K562 (cell line): Measurements from ENCODE around the gene HIPK2. TPM values are rescaled to one million over a fixed set of nuclear protein-coding genes. Genes with fewer than 3 reads are reported as not detected.

Experiments used
- ATAC-seq: fragments of 200-7000 bp; cut with Tn5 transposase; 3 replicates; pipeline ENCODE4 v1.9.1; 2020; ENCODE audit warnings: moderate library complexity
- BruUV-seq: library from RNA; stranded (reverse); fragments of 400-500 nt; replicated peaks from 2 replicates; lab custom pipeline; 2021; lab: Mats Ljungman, UMichigan
- CTCF ChIA-PET: fragments of 300-600 bp; formaldehyde crosslinking; extraction: SDS; loops from one replicate; lab custom pipeline; 2021; ENCODE audit warnings: low intra/inter-chr PET ratio; lab: Yijun Ruan, JAX
- POLR2A ChIA-PET: fragments of 300-600, 350-650 bp; sonication (Branson Sonifier 250); formaldehyde crosslinking; extraction: SDS; loops from one replicate; lab custom pipeline; 2021; ENCODE audit warnings: antibody characterized with exemption, inconsistent platforms; lab: Yijun Ruan, JAX
- DNase-seq, 4 experiments: peaks; one replicate each; pipeline versions ENCODE4 v3.0.0 to v3.0.0-alpha.2; 2011 to 2018; ENCODE audit warnings: low spot score in 3 of 4, mixed read lengths in 3 of 4; ENCODE audit errors: extremely low read depth in 1 of 4
- FAIRE-seq: peaks from 2 replicates; lab custom pipeline; 2011; peaks lifted over from hg19 to GRCh38; lab: Jason Lieb, UNC
- H2AFZ ChIP-seq: 2 replicates; pipeline ENCODE4 v1.6.0; 2011; ENCODE audit warnings: low read depth, low read length, control low read depth, inconsistent platforms
- H3K27ac ChIP-seq: fragments of 200-600 bp; 3 replicates; pipeline ENCODE4 v1.8.0; 2011; ENCODE audit warnings: low read depth, mild to moderate bottlenecking, control low read depth, inconsistent platforms, low read length, moderate library complexity, mixed read lengths; ENCODE audit errors: extremely low read depth
- H3K27me3 ChIP-seq, 2 experiments: fragments of 300-600 bp in 1 of 2; 2 replicates in 1 of 2; 3 replicates in 1 of 2; pipeline versions ENCODE4 v1.6.0 to v1.8.0; 2011; ENCODE audit warnings: inconsistent platforms in 2 of 2, low read length in 2 of 2, mild to moderate bottlenecking in 1 of 2, mixed read lengths in 1 of 2, moderate library complexity in 1 of 2; ENCODE audit not compliant: control insufficient read depth in 2 of 2, insufficient read depth in 2 of 2
- H3K36me3 ChIP-seq: fragments of 300-600 bp; 3 replicates; pipeline ENCODE4 v1.8.0; 2011; ENCODE audit warnings: mild to moderate bottlenecking, low read length, inconsistent platforms; ENCODE audit not compliant: control insufficient read depth, insufficient read depth
- H3K4me1 ChIP-seq, 2 experiments: fragments of 200-600 bp in 1 of 2; replicated peaks in 1 of 2; 2 replicates in 1 of 2; 3 replicates in 1 of 2; pipeline versions ENCODE4 v1.5.1 to v1.8.0; 2011; ENCODE audit warnings: inconsistent platforms in 2 of 2, low read length in 2 of 2, mild to moderate bottlenecking in 1 of 2, mixed read lengths in 1 of 2, moderate library complexity in 1 of 2; ENCODE audit not compliant: control insufficient read depth in 2 of 2, insufficient read depth in 2 of 2
- H3K4me2 ChIP-seq: 2 replicates; pipeline ENCODE4 v1.6.1; 2011; ENCODE audit warnings: low read length, control low read depth, inconsistent platforms, mixed read lengths; ENCODE audit not compliant: insufficient read depth
- H3K4me3 ChIP-seq: fragments of 200-600 bp; sonication (generic), shearing (Covaris generic); 2 replicates; pipeline ENCODE4 v1.5.1; 2016; ENCODE audit warnings: control low read depth, inconsistent platforms
- H3K79me2 ChIP-seq: fragments of 200-600 bp; 3 replicates; pipeline ENCODE4 v1.8.0; 2011; ENCODE audit warnings: low read length, inconsistent platforms; ENCODE audit not compliant: control insufficient read depth, insufficient read depth
- H3K9ac ChIP-seq, 2 experiments: 2 replicates each; pipeline versions ENCODE4 v1.6.0 to v1.6.1; 2011; ENCODE audit warnings: low read depth in 2 of 2, low read length in 2 of 2, control low read depth in 1 of 2, inconsistent platforms in 1 of 2, mild to moderate bottlenecking in 1 of 2, mixed read lengths in 1 of 2; ENCODE audit not compliant: insufficient read depth in 1 of 2
- H3K9me1 ChIP-seq: one replicate; pipeline ENCODE4 v1.6.0; 2011; ENCODE audit warnings: inconsistent platforms, mild to moderate bottlenecking, low read length, moderate library complexity; ENCODE audit not compliant: control insufficient read depth, insufficient read depth
- H3K9me3 ChIP-seq: replicated peaks from 2 replicates; pipeline ENCODE4 v1.5.1; 2011; ENCODE audit warnings: low read depth, low read length, inconsistent platforms; ENCODE audit not compliant: control insufficient read depth, insufficient read depth
- H4K20me1 ChIP-seq: replicated peaks from 2 replicates; pipeline ENCODE4 v1.6.1; 2011; ENCODE audit warnings: low read length, inconsistent platforms, mixed read lengths; ENCODE audit not compliant: control insufficient read depth, insufficient read depth
- BACH1 ChIP-seq: fragments of 200-800 bp; sonication (Bioruptor generic); IDR thresholded peaks from 2 replicates; pipeline ENCODE4 v1.6.1; 2016; ENCODE audit warnings: missing genetic modification characterization, missing compliant biosample characterization
- C11orf30 ChIP-seq: fragments of 450-650 bp; IDR thresholded peaks from 2 replicates; pipeline ENCODE4 v1.6.1; 2016; ENCODE audit warnings: low read depth, mild to moderate bottlenecking
- ELF2 ChIP-seq: fragments of 250-450 bp; sonication (Bioruptor Pico); IDR thresholded peaks from 2 replicates; pipeline ENCODE4 v1.5.0; 2021; ENCODE audit warnings: mild to moderate bottlenecking
- EP300 ChIP-seq: IDR thresholded peaks from 2 replicates; pipeline ENCODE4 v1.6.1; 2012; ENCODE audit warnings: low read length, improper control_type of control experiment
- FOXJ2 ChIP-seq: fragments of 200-800 bp; sonication (Bioruptor generic); IDR thresholded peaks from 2 replicates; pipeline ENCODE4 v1.6.1; 2016; ENCODE audit warnings: missing genetic modification characterization, missing compliant biosample characterization
- GABPA ChIP-seq: fragments of 200-800 bp; sonication (Bioruptor generic); conservative IDR thresholded peaks from 2 replicates; pipeline ENCODE4 v1.6.1; 2016; ENCODE audit warnings: low read depth, missing genetic modification characterization, missing compliant biosample characterization
- MEIS2 ChIP-seq: fragments of 450-650 bp; IDR thresholded peaks from 2 replicates; pipeline ENCODE4 v1.6.1; 2014; ENCODE audit warnings: mild to moderate bottlenecking; ENCODE audit not compliant: partially characterized antibody
- PKNOX1 ChIP-seq: fragments of 450-650 bp; IDR thresholded peaks from 2 replicates; pipeline ENCODE4 v1.6.1; 2016
- RAD51 ChIP-seq: fragments of 450-650 bp; IDR thresholded peaks from 2 replicates; pipeline ENCODE4 v1.7.1; 2016; ENCODE audit warnings: low read depth, mild to moderate bottlenecking, borderline replicate concordance
- TBP ChIP-seq: optimal IDR thresholded peaks from 2 replicates; pipeline ENCODE3; 2011; ENCODE audit warnings: low read depth, low read length, improper control_type of control experiment
- TCF7L2 ChIP-seq: fragments of 150-350 bp; IDR thresholded peaks from 2 replicates; pipeline ENCODE4 v1.6.1; 2016; ENCODE audit warnings: low read depth, mild to moderate bottlenecking, low read length, moderate library complexity
- USF1 ChIP-seq: sonication (generic); formaldehyde crosslinking; IDR thresholded peaks from 2 replicates; pipeline ENCODE4 v1.9.0; 2022; ENCODE audit warnings: mild to moderate bottlenecking, missing genetic modification reagents
- ZNF395 ChIP-seq: fragments of 200-800 bp; sonication (Bioruptor generic); IDR thresholded peaks from 2 replicates; pipeline ENCODE4 v1.6.1; 2017; ENCODE audit warnings: missing genetic modification characterization, missing compliant biosample characterization
- ZNF644 ChIP-seq: fragments of 200-800 bp; sonication (Bioruptor generic); IDR thresholded peaks from 2 replicates; pipeline ENCODE4 v1.6.1; 2016; ENCODE audit warnings: low read depth, missing genetic modification characterization, missing compliant biosample characterization
- WGBS: fragments of 100-300 bp; shearing (Covaris generic); methylation state at CpG from one replicate; pipeline ENCODE4 v1.1.6; 2016; ENCODE audit warnings: low coverage, mixed read lengths; ENCODE audit not compliant: insufficient coverage; ENCODE audit errors: missing lambda C conversion rate; 5-methylcytosine and 5-hydroxymethylcytosine counted together
- in situ Hi-C: fragments of 300-500 bp; cut with MboI; formaldehyde crosslinking; loops from 4 replicates; pipeline ENCODE4 v1.15.0; 2018; ENCODE audit warnings: inconsistent platforms, mixed read lengths
- intact Hi-C: fragments of 100-400 bp; cut with micrococcal nuclease; formaldehyde crosslinking; loops from 2 replicates; pipeline ENCODE4 v1.14.2; 2022
- polyA plus RNA-seq, 8 experiments: library from polyadenylated mRNA; depleted of rRNA in 4 of 8; stranded (reverse) in 5 of 8; unstranded in 3 of 8; fragments of >200 nt; fragmentation: Nextera tagmentation in 2 of 8; fragmentation: Illumina TruSeq in 1 of 8; extraction: Ambion mirVana in 2 of 8; extraction: Trizol in 1 of 8; gene quantifications; 2 replicates each; pipeline versions ENCODE4 v1.2.1 to v1.2.3, GENCODE V29; 2011 to 2014; ENCODE audit warnings: inconsistent platforms in 1 of 8, missing spikeins in 1 of 8
- total RNA-seq, 7 experiments: library from RNA; depleted of rRNA in 6 of 7; stranded (reverse); fragments of >200 nt in 6 of 7; fragmentation: Illumina TruSeq in 2 of 7; extraction: Trizol in 2 of 7; gene quantifications; 2 replicates each; pipeline versions ENCODE4 v1.2.1 to v1.2.3, GENCODE V29; 2011 to 2021; ENCODE audit warnings: low replicate concordance in 1 of 7

HIPK2 gene
- total and polyA plus RNA-seq, 9 of the 15 experiments (the other 6 are each of a cell fraction or from before 2014, with no cell fraction given) = 0.69 to 19.8 (median 5.1) TPM

GRCh38 chr7:139600306-139600705 is 177.5 kb downstream of the HIPK2 start (continued):
- TF ChIP-seq RAD51 (peak; percentile 89), EP300 (no peak)
- TF ChIP-seq, all 486 proteins: peak for 10

GRCh38 chr7:139598642-139599041 is 179.2 kb downstream of the HIPK2 start:
- H3K79me2 ChIP-seq = no peaks in the 10 kb centered on the region
- ATAC-seq (no peak), FAIRE-seq (no peak), DNase-seq (no peak)
- ChIA-PET POLR2A (interaction anchor here (1.3 to 1.8 kb wide), 3 partner anchors 9 to 407 kb away, joined by 4 to 6 read pairs (median 4); no protein-coding TSS in a partner anchor), CTCF (no interaction called here)
- in situ Hi-C loops (no loop called here), intact Hi-C loops (no loop called here)
- no peaks in the 10 kb centered on the region for H3K9me3 ChIP-seq
- peaks cover 35% of the 10 kb centered on the region for H3K36me3 ChIP-seq
- 14% methylated on average over 1 of the region's 1 CpG for WGBS
- H3K4me3 ChIP-seq = no peak overlapping the region
- no peak overlapping the region for H3K9ac ChIP-seq
- H3K4me2 ChIP-seq = no peak overlapping the region
- H3K4me1 ChIP-seq = peaks cover 3 to 9% of the 10 kb centered on the region in 2 experiments; a peak in 3 of 5 replicates
- no peak overlapping the region for H3K27ac ChIP-seq
- no peaks in the 10 kb centered on the region for H3K27me3 ChIP-seq
- no peak overlapping the region for H2AFZ ChIP-seq
- H3K9me1 ChIP-seq = no peaks in the 10 kb centered on the region
- H4K20me1 ChIP-seq = no peaks in the 10 kb centered on the region
- no TSS peak for BruUV-seq
- peak; percentile 50; the same call in 1 of the 2 replicates for TF ChIP-seq PKNOX1
- no peak for TF ChIP-seq TBP
- TF ChIP-seq USF1 = peak; percentile 38; the same call in 1 of the 2 replicates
- peak; percentile 45; the same call in 1 of the 2 replicates for TF ChIP-seq BACH1 (tag)
- TF ChIP-seq FOXJ2 (tag) = peak; percentile 88; the same call in 1 of the 2 replicates
- TF ChIP-seq C11orf30 = peak; percentile 23; the same call in 1 of the 2 replicates
- TF ChIP-seq ZNF395 (CRISPR knock-in tag) = peak; percentile 62; the same call in 1 of the 2 replicates
- TF ChIP-seq MEIS2 = peak; percentile 75
- peak; percentile 17; the same call in 1 of the 2 replicates for TF ChIP-seq ELF2 (CRISPR knock-in tag)
- TF ChIP-seq GABPA (tag) = 0 out of 2 replicates have a peak, but pooled peaks have one; percentile 12
- TF ChIP-seq ZNF644 (tag) = 0 out of 2 replicates have a peak, but pooled peaks have one; percentile 43
- TF ChIP-seq TCF7L2 = no peak
